Fibroblast of the aortic adventitia (primary cell): ENCODE results near the gene ZBTB20. TPM values are rescaled to one million over a fixed set of nuclear protein-coding genes. Genes with fewer than 3 reads are reported as not detected.

ENCODE experiments used
- DNase-seq: peaks from one replicate; pipeline ENCODE4 v3.0.0-alpha.2; 2010; ENCODE audit warnings: low read depth
- H3K4me3 ChIP-seq: 2 replicates; pipeline ENCODE4 v1.5.1; 2011; ENCODE audit warnings: low read depth, mild to moderate bottlenecking, control low read depth, low read length, moderate library complexity
- CTCF ChIP-seq: IDR thresholded peaks from 2 replicates; pipeline ENCODE4 v1.5.1; 2011; ENCODE audit warnings: mild to moderate bottlenecking, low read length, control low read depth, inconsistent platforms; ENCODE audit not compliant: insufficient read depth
- total RNA-seq: library from RNA; depleted of rRNA; stranded (reverse); fragments of >200 nt; gene quantifications from 2 replicates; pipeline ENCODE4 v1.2.3, GENCODE V29; 2012; ENCODE audit warnings: low replicate concordance

ZBTB20 gene
- total RNA-seq, 1 donor: 47.2 TPM

GRCh38 chr3:114860531-114860930 lies 286.6 kb downstream of the ZBTB20 start:
- TF ChIP-seq CTCF: no peak
- H3K4me3 ChIP-seq: no peak overlapping the region
- no peak for DNase-seq

- H3K4me3 ChIP-seq: no peak overlapping the region
- TF ChIP-seq CTCF: no peak
- DNase-seq: no peak
These were observed 288.8 kb downstream of the ZBTB20 start for GRCh38 chr3:114858329-114858728.

GRCh38 chr3:114857299-114857701 lies 289.8 kb downstream of the ZBTB20 start:
- no peak for TF ChIP-seq CTCF
- no peak for DNase-seq
- no peak overlapping the region for H3K4me3 ChIP-seq

GRCh38 chr3:114856835-114857234 lies 290.3 kb downstream of the ZBTB20 start:
- no peak overlapping the region for H3K4me3 ChIP-seq
- TF ChIP-seq CTCF: no peak
- no peak for DNase-seq

- H3K4me3 ChIP-seq: no peak overlapping the region
- no peak for DNase-seq
- TF ChIP-seq CTCF: no peak
These were observed 291.2 kb downstream of the ZBTB20 start for GRCh38 chr3:114855839-114856238.

- H3K4me3 ChIP-seq: no peak overlapping the region
- no peak for DNase-seq
- TF ChIP-seq CTCF: no peak
These were observed 294.1 kb downstream of the ZBTB20 start for GRCh38 chr3:114852966-114853365.

GRCh38 chr3:114850898-114851297 lies 296.2 kb downstream of the ZBTB20 start:
- TF ChIP-seq CTCF: no peak
- no peak for DNase-seq
- no peak overlapping the region for H3K4me3 ChIP-seq
